Spinal cord (tissue), 10 donors: ENCODE results near the gene KCNH1. TPM values are rescaled to one million over a fixed set of nuclear protein-coding genes. Genes with fewer than 3 reads are reported as not detected.

Experiments used
- DNase-seq, 6 donors: peaks; one replicate each; pipeline versions ENCODE4 v3.0.0 to v3.0.0-alpha.2; 2013 to 2015; ENCODE audit warnings: low spot score in 6 of 6, low read depth in 4 of 6
- H3K27ac ChIP-seq: one replicate; pipeline ENCODE4 v1.5.1; 2013; ENCODE audit warnings: low read depth, low read length, control low read depth
- H3K27me3 ChIP-seq: one replicate; pipeline ENCODE4 v1.6.1; 2013; ENCODE audit warnings: low read length; ENCODE audit not compliant: control insufficient read depth, insufficient read depth
- H3K36me3 ChIP-seq: one replicate; pipeline ENCODE4 v1.6.1; 2013; ENCODE audit warnings: low read length; ENCODE audit not compliant: control insufficient read depth, insufficient read depth
- H3K4me1 ChIP-seq: one replicate; pipeline ENCODE4 v1.6.1; 2013; ENCODE audit warnings: low read length; ENCODE audit not compliant: control insufficient read depth, insufficient read depth
- H3K4me3 ChIP-seq: one replicate; pipeline ENCODE4 v1.5.1; 2013; ENCODE audit warnings: low read depth, low read length, control low read depth
- H3K9me3 ChIP-seq: one replicate; pipeline ENCODE4 v1.6.1; 2013; ENCODE audit warnings: low read length; ENCODE audit not compliant: control insufficient read depth, insufficient read depth
- WGBS: methylation state at CpG from one replicate; pipeline ENCODE4 v1.1.5; 2013; ENCODE audit warnings: missing lambda C conversion rate; ENCODE audit not compliant: insufficient coverage; 5-methylcytosine and 5-hydroxymethylcytosine counted together
- polyA plus RNA-seq, 2 donors: library from polyadenylated mRNA; unstranded; fragments of 120-200 nt; gene quantifications; one replicate each; pipeline ENCODE4 v1.2.1, GENCODE V29; 2013; ENCODE audit not compliant: insufficient read length in 2 of 2
- total RNA-seq, 2 donors: library from RNA; depleted of rRNA in 1 of 2; stranded (reverse); fragments of 120-200 nt in 1 of 2; fragments of >200 nt in 1 of 2; gene quantifications; one replicate each; pipeline versions ENCODE4 v1.2.3 to v1.2.4, GENCODE V29; 2013 to 2014
- donor health status: healthy.

Gene KCNH1
- total and polyA plus RNA-seq, 4 donors: 2.6 to 8.6 (median 3.8) TPM

- no peaks in the 10 kb centered on the region for H3K36me3 ChIP-seq
- DNase-seq: no peak
- WGBS: 89% methylated on average over 3 of the region's 6 CpGs
- H3K4me1 ChIP-seq: no peaks in the 10 kb centered on the region
- no peaks in the 10 kb centered on the region for H3K27me3 ChIP-seq
- H3K9me3 ChIP-seq: no peaks in the 10 kb centered on the region
- no peak overlapping the region for H3K4me3 ChIP-seq
- no peak overlapping the region for H3K27ac ChIP-seq
These were observed 303.6 kb downstream of the KCNH1 start for GRCh38 chr1:210830034-210831028.

DNA sequence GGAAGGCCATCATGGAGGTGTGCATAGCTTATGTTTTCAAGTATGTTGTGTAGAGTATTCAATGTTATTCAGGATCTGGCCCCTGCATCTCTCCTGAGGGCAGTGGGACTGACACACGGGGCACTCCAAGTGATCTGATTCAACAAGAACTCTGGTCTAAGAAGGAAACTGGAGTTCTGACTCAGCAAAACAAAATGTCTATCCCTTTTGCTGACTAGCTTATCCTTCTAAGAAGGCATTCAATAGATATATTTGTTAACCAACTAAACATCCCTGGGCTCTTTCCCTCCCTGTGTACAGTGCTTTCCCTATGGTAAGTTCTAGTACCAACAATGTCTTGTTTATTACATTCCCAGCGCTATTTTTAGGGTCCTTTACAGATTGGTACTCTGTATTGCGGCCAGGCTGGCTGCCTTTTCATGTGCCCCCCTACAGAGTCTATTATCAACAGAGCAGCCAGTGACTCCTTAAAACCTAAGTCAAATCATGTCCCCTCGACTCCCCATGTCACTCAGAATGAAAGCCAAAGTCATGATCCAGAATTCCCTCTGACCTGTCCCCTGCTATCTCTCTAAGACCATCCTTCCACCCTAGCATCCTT is 304.9 kb downstream of the KCNH1 start:
- no peak overlapping the region for H3K4me3 ChIP-seq
- H3K27me3 ChIP-seq: no peaks in the 10 kb centered on the region
- WGBS: 70% methylated on average over 4 of the region's 4 CpGs
- DNase-seq: no peak
- no peak overlapping the region for H3K27ac ChIP-seq
- H3K36me3 ChIP-seq: no peaks in the 10 kb centered on the region
- H3K9me3 ChIP-seq: no peaks in the 10 kb centered on the region
- no peaks in the 10 kb centered on the region for H3K4me1 ChIP-seq

DNA sequence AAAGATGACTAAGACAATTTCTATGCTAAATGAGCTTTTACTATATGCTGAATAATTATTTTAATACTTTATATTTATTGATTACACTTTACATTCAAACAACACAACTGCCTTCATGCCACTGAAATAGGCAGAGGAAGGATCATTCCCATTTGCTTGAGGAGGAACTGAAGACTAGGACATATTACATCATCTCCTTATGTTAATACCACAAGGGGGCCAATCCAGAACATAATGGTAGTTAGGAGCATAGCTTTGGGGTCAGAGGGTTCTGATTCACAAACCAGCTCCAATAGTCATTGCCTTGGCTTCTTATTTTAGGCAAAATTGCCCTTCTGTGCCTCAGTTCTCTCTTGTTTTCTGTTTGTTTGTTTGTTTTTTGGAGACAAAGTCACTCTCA is 306.5 kb downstream of the KCNH1 start:
- DNase-seq: no peak
- H3K4me3 ChIP-seq: no peak overlapping the region
- no peaks in the 10 kb centered on the region for H3K4me1 ChIP-seq
- no peaks in the 10 kb centered on the region for H3K9me3 ChIP-seq
- H3K27me3 ChIP-seq: no peaks in the 10 kb centered on the region
- no peak overlapping the region for H3K27ac ChIP-seq
- H3K36me3 ChIP-seq: no peaks in the 10 kb centered on the region

GRCh38 chr1:210826686-210827085 is 307.3 kb downstream of the KCNH1 start:
- no peaks in the 10 kb centered on the region for H3K27me3 ChIP-seq
- no peak overlapping the region for H3K27ac ChIP-seq
- 100% methylated on average over 5 of the region's 5 CpGs for WGBS
- peaks cover 3% of the 10 kb centered on the region for H3K4me1 ChIP-seq
- DNase-seq: no peak
- H3K9me3 ChIP-seq: no peaks in the 10 kb centered on the region
- H3K36me3 ChIP-seq: no peaks in the 10 kb centered on the region
- H3K4me3 ChIP-seq: no peak overlapping the region

GRCh38 chr1:210822932-210823331 is 311.0 kb downstream of the KCNH1 start:
- H3K27ac ChIP-seq: peak overlapping the region; percentile 40
- peaks cover 3% of the 10 kb centered on the region for H3K4me1 ChIP-seq
- H3K27me3 ChIP-seq: no peaks in the 10 kb centered on the region
- H3K36me3 ChIP-seq: no peaks in the 10 kb centered on the region
- no CpG with 5 or more reads among the region's 1 CpG for WGBS
- H3K4me3 ChIP-seq: no peak overlapping the region
- H3K9me3 ChIP-seq: no peaks in the 10 kb centered on the region
- DNase-seq: peak in 4 of 6 donors; percentile 13 to 76 (median 52)

DNA sequence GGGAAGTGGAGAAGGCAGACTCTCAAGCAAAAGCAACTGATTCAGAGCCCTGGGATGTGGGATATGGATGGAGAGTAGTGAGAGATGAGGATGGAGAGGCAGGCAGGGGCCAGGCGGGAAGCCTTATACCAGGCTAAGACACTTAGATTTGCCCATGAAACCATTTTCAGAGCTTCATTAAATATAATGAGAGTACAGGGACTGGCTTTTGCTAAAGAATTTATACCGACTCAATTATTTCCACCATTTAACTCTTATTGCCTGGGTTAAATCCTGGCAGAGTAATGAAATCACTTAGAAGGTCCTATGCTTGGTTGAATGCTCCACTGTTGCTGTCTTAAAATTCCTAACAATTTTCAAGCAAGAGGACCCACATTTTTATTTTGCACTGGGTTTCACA is 311.7 kb downstream of the KCNH1 start:
- no CpG with 5 or more reads among the region's 2 CpGs for whole genome bisulfite sequencing
- no peak overlapping the region for H3K4me3 ChIP-seq
- H3K9me3 ChIP-seq: no peaks in the 10 kb centered on the region
- H3K36me3 ChIP-seq: no peaks in the 10 kb centered on the region
- no peaks in the 10 kb centered on the region for H3K27me3 ChIP-seq
- DNase-seq: peak in 1 of 6 donors; percentile 92
- peaks cover 3% of the 10 kb centered on the region for H3K4me1 ChIP-seq
- no peak overlapping the region for H3K27ac ChIP-seq

DNA sequence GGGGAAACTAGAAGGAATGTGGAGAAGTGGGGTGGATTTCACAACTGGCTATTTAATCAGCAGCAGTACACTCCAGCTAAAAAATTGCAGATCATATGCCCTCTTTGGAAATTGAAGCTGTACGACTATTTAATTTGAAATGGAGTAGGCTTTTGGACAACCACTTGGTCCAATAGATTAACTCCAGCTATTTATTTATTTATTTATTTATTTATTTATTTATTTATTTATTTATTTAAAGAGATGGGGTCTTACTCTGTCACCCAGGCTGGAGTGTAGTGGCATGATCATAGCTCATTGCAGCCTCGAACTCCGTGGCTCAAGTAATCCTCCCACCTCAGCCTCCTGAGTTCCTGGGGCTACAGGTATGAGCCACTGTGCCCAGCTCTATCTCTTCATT is 312.3 kb downstream of the KCNH1 start:
- DNase-seq: no peak
- H3K36me3 ChIP-seq: no peaks in the 10 kb centered on the region
- peaks cover 3% of the 10 kb centered on the region for H3K4me1 ChIP-seq
- H3K27me3 ChIP-seq: no peaks in the 10 kb centered on the region
- 50% methylated on average over 2 of the region's 3 CpGs for WGBS
- no peak overlapping the region for H3K27ac ChIP-seq
- no peaks in the 10 kb centered on the region for H3K9me3 ChIP-seq
- H3K4me3 ChIP-seq: no peak overlapping the region

GRCh38 chr1:210819266-210819665 is 314.7 kb downstream of the KCNH1 start:
- H3K4me3 ChIP-seq: no peak overlapping the region
- no peak overlapping the region for H3K27ac ChIP-seq
- H3K27me3 ChIP-seq: no peaks in the 10 kb centered on the region
- H3K9me3 ChIP-seq: no peaks in the 10 kb centered on the region
- WGBS: 79% methylated on average over 2 of the region's 4 CpGs
- peaks cover 3% of the 10 kb centered on the region for H3K4me1 ChIP-seq
- H3K36me3 ChIP-seq: no peaks in the 10 kb centered on the region
- DNase-seq: no peak

DNA sequence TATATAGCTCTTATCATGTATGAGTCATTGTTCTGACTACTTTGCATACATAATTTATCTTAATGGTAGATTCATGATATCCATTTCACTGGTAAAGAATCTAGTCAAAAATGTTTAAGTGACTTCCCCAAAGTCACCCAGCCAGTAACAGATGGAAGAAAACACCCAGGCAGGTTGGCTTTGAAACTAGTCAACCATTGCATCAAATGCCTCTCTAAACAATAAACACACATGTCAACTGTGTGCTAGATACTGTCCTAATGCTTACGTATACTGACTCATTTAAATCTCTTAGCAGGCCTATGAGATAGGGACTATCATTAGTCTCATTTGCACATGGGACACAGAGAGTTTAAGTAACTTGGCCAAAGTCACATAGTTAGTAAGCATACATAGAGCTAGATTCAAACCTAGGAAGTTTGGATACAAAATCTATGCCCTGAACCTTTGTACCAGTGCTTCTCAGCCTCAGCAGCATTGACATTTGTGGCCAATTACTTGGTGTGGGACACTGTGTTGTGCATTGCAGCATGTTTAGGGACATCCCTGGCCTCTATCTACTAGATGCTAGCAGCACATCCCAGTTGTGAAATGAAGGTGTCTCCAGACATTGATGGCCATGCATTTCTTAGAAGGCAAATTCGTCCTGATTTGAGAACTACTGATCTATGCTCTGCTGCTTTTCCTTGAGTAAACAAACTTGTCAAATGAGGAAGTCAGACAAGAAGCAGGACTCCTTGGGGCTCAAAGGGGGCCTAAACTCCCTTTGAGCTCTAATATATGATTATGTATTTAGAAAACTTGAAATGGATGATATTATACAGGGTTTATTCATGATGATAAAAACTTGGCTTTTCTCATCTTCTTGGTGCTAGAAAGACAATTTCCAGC is 316.3 kb downstream of the KCNH1 start:
- no CpG with 5 or more reads among the region's 2 CpGs for WGBS
- Histone ChIP-seq H3K27ac (no peak overlapping the region), H3K36me3 (no peaks in the 10 kb centered on the region), H3K4me3 (no peak overlapping the region), H3K9me3 (no peaks in the 10 kb centered on the region), H3K4me1 (peaks cover 3% of the 10 kb centered on the region), H3K27me3 (no peaks in the 10 kb centered on the region)
- DNase-seq: no peak
